Hematopoietic multipotent progenitor cell treated with erythropoietin and hydrocortisone succinate and interleukin-3 and kit ligand, for 8 days (in vitro differentiated cells): ENCODE data around the gene PACSIN3.
A peak's percentile ranks its signal among the peaks of the same experiment; 100 is the strongest.
"Not testable (repeated sequence)": the region's sequence is repeated elsewhere in the genome, so short reads cannot be mapped to it uniquely, and the experiment has no call there.

Experiments used
- DNase-seq: peaks from one replicate; pipeline ENCODE4 v3.0.0-alpha.2; 2015

PACSIN3 gene

DNA sequence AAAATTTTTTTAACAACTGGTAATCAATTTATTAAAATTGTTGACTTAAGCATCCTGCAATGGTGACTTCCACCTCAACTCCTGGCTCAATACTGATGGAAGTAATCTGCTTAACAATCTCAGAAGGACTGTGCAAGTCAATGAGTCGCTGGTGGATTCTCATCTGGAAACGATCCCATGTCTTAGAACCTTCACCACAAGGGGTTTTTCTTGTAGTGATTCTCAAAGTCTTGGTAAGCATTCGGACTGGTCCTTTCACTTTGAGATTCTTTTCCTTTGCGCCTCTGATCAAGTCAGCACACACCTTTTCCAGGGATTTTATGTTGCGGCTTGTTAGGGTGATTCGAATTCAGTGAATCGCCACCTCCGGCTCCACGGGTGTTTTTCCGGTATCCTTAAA lies 4.9 kb upstream of the PACSIN3 start:
- DNase-seq, result not testable (repeated sequence)

DNA sequence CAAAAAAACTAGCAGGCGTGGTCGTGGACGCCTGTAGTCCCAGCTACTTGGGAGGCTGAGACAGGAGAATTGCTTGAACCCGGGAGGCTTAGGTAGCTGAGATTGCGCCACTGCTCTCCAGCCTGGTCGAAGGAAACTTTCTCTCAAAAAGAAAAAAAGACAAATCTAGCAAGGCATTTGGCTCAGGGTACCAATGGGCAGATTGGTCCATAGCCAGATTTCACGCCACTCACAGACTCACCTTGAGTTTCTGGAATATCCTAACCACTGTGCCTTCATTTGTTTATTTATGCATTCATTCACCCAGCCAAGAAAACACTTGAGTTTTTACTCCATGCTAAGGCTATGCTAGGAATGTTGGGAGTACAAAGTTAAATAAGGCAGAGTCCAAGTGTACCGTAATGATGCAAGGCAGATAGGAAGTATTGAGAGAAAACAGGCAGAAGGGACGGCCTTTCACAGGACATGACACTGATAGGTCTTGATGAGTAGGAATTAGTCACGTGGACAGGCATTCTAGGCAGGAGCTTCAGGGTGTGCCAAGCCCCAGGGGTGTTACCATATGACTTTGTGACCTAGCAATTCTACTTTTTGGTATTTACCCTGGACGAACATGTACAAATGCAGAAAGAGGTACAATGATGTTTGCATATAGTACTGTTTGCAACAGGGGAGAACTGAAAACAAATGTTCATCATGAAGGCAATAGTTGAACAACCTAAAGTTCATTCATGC lies 3.0 kb upstream of the PACSIN3 start:
- no peak for DNase-seq

DNA sequence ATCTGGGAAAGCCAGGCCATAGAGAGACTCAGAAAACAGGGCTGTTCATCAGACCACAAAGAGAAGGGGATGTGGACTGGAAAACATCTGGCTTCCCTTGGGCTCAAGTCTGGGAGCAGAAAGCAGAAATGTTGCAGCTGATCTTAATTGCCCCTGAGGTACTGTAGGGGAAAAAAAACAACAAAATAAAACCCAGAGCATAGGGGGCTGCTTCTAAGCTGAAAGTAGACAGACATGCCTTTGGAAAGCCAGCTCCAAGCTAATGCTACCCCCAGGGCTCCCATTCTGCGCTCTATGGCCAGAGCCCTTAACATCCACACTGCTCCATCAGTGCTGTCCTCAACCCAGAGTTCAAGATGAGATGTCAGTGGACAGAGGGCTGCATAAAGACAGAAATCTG lies 2.0 kb upstream of the PACSIN3 start:
- no peak for DNase-seq

DNA sequence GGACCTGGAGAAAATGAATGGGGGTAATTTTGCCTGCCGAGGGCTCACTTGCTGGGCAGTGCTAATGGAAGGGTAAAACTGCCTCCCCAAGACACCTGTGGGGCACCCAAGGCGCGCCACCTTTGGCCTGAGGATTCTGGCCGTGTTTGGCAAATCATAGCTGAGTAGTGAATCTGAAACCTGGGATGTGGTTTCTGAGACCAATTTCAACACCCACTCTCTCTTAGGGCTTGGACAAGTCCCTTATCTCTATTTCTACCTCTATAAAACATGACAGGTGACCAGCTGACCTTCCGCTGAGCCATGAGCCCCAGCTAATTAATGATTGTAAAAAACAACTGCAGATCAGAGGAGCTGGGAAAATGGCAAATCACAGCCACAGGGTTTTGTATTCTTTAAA lies 1.5 kb upstream of the PACSIN3 start:
- DNase-seq, result no peak

DNA sequence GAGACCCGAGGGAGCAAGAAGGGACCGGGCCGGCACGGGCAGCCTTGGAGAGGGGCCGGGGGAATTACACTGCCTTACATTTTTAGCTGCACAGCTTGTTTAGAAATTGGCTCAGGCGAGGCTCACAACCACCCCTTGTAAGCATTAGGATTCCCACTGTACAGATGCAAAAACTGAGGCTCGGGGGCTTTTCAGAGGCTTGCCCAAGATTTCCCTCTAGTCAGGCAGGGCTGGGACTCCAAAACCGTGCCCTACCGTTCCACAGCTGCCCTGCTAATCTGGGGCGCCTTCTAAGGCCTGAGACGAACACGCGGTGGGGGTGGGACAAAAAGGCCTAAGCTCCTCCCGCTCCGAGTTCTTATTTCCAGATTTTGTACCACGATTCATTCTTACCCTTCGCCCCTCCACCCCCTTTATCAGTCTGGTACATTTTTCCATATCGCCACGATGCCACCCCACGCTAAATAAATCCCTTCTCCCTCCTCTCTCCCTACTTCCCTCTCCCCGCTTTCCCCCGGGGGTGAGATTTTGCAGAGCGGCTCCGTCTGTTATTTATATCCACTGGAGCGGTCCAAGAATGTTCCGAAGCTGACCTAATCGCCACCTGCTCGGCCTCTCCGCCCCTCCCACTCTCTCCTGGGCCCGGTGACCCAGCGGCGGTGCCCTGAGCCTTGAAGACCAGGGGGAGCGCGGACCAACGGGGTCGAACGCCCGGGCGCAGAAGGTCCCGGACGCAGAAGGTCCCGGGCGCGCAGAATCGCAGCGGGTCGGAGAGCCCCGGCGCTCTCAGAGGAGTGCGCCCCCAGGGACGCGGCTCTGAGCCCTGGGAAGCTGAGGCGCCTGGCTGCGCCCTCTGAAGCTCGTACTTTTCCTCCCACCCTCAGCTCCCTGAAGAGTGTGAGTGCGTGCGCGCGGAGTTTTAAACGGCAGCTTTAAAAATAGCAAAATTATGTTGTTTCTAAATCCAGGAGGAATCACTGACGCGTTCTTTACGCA lies 764 bp upstream of the PACSIN3 start:
- peak; percentile 36 for DNase-seq

DNA sequence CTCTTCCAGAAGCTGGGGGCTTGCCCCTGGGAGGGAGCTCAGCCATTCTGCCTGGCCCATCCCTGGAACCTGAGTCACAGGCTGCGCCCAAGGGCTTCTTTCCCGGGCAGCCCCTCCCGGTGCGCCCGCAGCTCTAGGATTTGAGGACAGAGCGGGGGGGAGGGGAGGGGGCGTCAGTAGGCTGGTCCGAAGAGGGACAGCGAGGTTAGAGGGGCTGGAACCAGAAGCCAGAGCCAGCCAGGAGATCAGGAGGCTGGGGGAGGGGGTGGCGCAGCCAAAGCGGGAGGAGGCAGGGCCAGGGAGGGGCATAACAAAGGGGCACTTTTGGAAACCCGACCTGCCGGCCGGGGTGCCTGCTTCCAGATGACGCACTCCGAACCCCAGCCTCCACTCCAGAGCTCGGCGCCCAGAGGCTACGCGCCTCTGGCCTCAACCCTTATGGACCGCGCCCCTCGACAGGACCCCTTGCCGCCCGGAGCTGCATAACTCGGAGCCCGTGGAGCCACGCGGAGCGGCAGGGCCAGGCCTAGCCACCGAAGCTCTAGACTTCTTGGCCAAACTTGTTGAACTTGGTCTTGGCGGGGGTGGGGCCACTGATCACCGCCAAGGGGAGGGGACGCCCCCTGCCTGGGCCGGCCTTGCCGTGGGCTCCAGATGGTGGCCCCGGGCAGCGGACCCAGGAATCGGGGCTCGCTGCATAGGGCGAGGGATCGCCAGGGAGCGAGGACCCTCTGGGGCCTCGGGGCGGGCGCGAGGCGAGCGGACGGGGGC lies 744 bp downstream of the PACSIN3 start:
- DNase-seq, result no peak

DNA sequence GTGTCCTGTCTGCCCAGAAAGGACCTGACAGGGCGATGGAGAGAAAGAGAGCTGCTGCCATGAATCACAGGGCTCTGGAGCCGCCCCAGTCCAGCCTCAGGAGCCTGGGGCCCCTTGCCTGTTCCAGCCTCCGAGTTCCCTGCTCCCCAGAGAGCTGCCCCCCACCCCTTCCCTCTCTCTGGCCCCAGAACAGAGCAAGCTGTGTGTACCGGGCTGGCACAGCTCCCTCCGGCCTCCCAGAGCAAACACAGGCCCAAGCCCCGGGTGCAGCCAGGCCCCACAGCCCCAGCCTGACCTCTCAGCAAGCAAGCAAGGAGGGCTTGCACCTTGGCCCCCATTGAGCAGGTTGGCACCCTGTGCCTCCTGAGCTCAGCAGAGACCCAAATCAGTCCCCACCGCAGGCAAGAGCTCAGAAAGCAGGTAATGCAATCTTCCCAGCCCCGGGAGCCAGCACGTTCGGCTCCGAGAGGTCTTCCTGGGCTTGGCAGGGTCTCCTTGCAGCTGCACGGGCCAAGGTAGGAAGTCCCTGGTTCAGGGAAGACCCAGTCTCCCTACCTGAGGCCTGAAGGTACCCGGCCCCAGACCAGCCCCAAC lies 1.4 kb downstream of the PACSIN3 start:
- DNase-seq, result no peak

DNA sequence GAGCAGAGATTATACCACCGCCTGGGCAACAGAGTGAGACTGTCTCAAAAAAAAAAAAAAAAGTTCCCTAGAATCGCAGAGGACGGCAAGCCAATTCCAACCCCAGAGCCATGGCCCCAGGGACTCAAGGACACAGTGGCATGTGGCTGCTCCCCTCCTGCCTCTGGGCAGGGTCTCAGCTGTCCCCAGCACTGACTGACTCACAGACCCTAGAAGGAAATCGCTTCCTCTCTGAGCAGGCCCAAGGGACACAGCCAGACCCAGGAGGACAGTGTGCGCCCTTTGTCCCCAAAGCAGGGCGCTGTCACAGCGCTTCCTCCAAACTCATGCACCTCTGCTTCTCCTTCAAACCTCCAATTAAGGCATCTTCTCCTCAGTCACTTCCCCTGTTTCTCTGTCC lies 2.3 kb downstream of the PACSIN3 start:
- no peak for DNase-seq

DNA sequence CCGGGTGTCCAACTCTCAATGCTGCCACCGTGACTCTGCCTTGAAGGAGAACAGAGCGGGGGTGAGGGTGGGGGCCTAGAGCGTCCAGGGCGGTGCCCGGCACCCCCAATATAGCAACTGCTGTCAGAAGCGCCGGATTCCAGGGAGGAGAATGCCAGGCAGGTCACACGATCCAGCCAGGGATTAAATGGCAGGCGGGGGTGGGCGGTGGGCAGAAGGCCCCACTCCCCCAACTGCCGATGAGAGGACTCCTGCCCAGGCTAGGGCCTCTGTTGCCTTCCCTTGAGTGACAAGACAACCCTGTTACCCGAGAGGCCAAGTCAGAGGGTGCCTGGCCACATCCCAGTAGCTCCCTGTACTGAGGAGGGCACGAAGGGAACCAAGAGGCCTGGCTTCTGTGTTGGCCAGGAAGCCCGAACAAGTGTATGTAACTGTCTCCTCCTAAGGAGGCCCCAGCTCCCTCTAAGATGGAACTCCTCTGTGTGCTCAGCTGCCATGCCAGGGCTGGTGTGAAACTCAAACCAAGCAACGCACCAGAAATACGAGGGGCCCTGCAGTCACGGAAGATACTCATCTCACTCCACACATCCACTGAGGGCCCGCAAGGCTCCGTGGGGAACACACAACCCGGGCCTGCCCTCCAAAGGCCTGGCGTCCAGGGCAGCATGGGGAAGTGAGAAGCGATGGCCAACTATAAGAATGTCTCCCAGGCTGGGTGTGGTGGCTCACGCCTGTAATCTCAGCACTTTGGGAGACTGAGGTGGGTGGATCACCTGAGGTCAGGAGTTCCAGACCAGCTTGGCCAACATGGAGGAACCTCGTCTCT lies 3.0 kb downstream of the PACSIN3 start:
- no peak for DNase-seq

DNA sequence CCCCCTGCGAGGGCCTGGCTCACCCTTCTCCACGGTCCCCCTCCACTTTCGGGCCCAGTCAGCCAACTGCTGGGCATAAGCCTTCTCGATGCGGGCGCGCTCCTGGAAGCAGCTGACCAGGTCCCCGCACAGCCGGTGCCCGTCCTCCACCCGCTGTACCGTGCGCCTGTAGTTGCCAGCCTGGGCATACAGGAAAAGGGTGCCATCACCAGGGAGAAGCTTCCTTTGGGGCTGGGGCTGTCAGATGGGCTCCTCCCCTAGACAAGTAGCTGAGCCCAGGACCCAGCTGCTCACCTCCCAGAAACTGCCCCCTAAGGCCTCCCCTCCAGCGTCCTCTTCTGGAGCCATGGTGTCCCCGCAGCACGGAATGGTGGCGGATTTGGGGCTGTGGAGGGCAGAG lies 3.9 kb downstream of the PACSIN3 start:
- DNase-seq, result no peak

DNA sequence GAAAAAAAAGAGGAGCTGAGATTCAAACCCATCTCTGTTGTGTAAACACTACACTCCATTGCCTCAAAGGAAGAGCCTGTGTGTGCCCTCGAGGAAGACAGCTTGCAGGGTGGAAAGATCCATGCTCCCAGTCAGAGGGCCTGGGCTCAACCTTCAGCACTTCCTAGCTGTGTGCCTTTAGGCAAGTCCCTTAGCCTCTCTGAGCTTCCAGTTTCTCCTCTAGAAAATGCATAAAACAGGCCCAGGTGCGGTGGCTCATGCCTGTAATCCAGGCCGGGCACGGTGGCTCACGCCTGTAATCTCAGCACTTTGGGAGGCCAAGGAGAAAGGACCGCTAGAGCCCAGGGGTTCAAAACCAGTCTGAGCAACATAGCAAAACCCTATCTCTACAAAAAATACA lies 5.0 kb downstream of the PACSIN3 start:
- DNase-seq, result no peak

DNA sequence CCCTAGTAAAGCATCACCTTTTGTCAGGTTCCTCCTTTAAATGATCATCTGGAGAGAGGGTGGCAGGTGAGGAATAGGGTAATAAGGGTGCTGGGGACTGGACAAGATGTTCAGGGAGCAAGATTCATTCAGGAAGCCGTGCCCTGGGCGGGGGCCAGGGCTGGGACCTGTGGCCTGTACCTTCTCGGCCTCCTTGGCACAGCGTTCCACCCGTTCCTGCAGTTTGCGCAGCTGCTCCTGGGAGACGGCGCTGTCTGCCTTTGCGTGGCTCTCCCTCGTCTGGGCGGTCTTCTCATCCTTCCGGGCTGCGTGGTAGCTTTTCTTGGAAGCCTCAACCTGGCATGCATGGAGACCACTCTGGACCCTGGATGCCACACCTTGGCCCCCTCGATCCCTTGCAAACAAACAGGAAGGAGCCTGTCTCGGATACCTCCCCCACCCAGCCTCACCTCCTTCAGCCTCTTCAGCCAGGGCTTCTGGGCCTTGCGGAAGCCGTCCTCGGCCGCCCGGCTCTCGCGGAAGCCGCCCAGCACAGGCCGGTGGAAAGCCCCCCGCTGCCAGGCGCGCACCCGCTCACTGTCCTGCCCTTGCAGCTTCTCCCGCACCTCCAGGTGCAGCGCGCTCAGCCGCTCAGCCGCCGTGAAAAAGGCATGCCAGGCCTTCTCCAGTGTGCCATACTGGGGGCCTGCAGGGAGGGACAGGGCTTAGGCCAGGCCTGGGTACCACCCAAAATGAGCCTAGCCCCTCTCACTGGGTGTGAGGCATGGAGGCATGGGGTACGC lies 6.0 kb downstream of the PACSIN3 start:
- no peak for DNase-seq

DNA sequence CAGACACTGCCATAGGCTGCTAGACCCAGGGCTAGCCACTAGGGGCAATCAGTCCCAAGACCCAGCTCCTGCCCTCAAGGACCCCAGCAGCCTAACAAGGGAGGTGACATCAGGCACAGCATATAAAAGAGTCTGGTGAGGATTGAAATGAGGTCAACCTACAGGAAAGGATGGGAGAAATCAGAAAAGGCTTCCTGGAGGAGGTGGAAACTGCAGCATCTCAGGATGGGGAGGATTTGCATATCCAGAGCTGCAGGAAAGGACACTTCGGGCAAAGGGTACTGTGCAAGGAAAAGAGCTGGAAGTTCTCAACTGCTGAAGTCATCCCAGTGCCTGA lies 6.6 kb downstream of the PACSIN3 start:
- DNase-seq, result peak; percentile 70

DNA sequence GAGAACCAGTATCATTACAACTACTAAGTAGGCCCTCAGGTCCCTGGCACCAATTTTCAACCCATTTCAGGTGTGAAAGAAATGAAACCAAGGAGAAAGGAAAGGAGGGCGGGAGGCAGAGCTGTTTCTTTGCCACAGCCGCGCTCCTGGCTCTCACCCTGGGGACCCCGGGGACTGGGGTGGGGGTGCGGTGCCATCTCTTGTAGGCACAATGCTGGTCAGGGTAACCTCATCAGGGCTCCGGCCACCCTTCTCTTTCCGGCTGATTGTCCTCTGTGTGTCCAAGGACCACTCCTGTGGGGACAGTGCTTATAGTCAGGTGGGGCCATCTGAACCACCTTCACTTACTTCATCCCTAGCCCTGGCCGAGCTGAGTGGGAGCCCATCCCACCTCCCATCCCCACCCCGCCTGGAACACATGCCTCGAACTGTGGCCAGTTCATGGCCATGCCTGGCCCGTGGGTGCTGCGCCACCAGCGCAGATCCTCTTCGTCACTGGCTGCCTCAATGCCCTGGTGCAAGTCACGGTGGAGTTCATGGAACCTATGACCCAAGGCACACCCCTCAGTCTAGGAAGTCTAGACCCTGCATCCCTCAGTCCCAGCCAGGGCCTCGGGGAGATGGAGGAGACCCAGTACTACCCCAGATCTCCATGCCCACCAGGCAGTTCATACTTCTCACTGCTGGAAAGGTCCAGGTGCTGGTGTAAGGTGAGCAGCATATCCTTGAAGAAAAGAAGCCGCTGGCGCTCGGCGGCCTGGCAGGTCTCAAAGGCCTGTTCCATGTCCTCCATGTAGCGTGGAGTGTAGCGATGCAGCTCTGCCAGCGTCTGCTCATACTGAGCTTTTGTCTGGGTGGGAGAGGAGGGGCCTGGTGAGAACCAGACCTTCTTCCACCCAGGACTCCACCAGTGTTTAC lies 7.2 kb downstream of the PACSIN3 start:
- DNase-seq, result no peak

DNA sequence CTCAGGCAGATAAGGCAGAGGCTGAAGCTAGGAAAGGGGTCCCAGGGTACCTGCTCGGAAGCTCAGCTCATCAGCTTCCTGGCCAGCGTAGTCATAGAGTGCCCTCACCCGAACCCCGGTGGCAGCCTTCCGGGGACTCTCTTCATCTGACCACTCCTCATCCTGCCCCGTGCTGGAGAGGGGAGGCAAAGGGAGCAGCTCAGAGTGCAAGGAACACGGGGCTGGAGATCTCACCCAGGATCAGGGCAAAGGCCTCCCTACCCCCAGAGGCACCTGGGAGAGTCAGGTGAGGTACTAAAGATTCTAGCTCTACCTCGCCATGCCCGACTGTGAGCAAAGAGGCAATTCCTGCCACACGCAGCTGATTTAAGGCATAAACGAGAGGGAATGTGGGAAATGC lies 7.9 kb downstream of the PACSIN3 start:
- no peak for DNase-seq

DNA sequence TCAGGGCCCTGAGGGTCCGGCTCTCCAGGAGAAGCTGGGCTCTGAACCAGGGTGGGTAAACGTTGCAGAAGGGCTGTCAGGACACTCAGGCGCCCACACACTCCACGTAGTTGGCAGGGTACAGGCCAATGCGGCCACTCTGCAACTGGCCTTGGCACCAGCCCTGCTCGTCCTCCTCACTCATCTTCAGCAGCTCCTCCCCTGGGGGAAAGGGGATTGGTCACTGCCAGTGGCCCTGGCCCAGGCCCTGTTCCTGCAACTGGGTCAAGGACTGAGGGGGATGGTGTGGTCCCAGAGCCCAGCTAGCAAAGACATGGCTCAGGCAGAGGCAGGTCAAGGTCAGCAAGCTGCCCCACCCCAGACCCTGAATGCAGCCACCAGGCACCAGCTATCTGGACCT lies 8.4 kb downstream of the PACSIN3 start:
- DNase-seq, result no peak

DNA sequence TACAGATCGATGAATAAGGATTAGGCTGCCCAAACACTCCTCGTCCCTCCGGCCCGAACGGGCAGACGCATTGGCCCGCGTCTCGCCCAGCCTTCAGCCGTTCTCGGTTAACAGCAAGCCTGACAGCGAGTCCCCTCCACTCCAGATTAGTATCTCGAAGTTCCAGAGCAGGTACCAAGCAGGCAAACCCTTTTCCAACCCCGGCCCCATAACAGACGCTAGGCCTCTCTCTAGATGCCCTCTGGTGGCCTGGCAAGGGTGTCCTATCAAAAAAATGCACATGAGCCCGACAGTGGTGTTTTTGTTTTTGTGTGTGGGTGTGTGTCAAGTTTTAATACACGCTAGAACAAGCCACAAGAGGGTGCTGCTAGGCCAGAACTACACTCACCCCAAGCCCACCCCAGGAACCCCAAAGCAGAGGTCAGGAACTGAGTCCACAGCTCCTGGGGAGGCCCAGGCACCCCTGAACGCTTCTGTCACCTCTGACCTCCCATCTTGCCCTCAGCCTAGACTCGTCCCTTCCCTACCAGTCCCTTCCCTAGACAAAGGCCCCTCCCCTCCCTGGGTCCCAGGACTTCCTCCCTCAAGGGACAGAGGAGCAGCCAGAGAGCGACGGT lies 8.9 kb downstream of the PACSIN3 start:
- peak; percentile 95 for DNase-seq

DNA sequence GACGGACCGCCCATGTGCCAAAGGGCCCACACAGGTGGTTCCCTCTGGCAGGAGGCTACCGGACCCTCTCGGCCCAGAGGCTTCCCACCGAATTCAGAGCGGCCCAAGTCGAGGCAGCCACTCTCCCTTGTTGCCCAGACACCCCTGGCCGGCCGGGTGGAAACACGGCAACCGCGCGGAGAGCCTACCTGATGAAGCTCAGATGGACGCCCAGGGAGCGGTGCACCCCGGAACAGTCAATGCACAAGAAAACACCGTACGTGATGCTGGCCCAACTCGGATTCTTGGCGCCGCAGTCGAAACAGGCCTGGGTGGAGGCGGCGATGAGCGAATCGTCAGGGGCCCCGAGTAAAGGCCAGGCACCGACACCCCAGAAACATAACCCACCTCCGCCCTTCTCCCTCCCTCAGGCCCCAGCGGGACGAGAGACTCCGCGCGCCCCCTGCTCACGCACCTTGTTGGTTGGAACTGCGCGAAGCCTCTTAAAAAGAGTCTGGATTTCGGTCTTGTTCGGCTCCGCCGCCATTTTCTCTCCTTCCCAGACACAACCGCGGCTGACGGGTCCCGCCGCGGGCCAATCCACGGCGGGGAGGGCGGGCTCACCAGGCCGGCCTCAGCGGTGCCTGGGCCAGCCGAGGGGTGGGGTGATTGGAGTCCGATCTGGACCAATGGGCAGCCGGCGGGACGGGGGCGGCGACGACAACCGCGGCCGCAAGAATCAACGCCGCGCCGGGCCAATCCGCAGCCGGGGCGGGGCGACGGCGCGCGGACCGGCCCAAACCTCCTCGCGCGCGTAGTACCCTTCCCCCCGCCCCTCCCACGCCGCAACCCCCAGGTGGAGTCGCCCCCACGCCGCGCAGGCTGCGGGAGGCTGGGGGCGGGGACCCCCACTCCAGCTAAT lies 9.7 kb downstream of the PACSIN3 start, which contains the start of gene ARFGAP2:
Gene ARFGAP2, minus strand, starts transcription at position 552 of the 901 bp plus-strand sequence. Its CDS starts 26 bp downstream, at position 526.
- DNase-seq, result peak; percentile 94
